Keratinocyte (primary cell): ENCODE measurements around the gene AFG1L.

Experiments
- CTCF ChIP-seq, 3 experiments: IDR thresholded peaks in 1 of 3; conservative IDR thresholded peaks in 1 of 3; optimal IDR thresholded peaks in 1 of 3; 2 replicates in 2 of 3; 3 replicates in 1 of 3; pipeline versions ENCODE3 to v1.5.1; 2011; ENCODE audit warnings: low read length in 3 of 3, mild to moderate bottlenecking in 3 of 3, moderate library complexity in 2 of 3, control low read depth in 1 of 3, inconsistent platforms in 1 of 3; ENCODE audit not compliant: insufficient read depth in 2 of 3; ENCODE audit errors: extremely low read depth in 1 of 3
- EZH2 ChIP-seq: IDR thresholded peaks from one replicate; pipeline ENCODE4 v1.6.1; 2012; ENCODE audit warnings: inconsistent platforms, mild to moderate bottlenecking, low read length, moderate library complexity

- no peak for TF ChIP-seq CTCF (optimal IDR thresholded peaks at IDR 0.05 in 1 of 3, IDR thresholded peaks at IDR 0.05 in 1 of 3, conservative IDR thresholded peaks at IDR 0.05 in 1 of 3; ENCODE audit: extremely low read depth in 1 of 3, insufficient read depth in 2 of 3, low read length in 3 of 3)
- TF ChIP-seq EZH2, result no peak
Measured at GRCh38 chr6:108343894-108344293, 49.0 kb downstream of the AFG1L start.
